CD4-positive, alpha-beta T cell treated with Interferon alpha-2 for 1 hour (primary cell): ENCODE data around the gene LCLAT1.
"Not testable (repeated sequence)": the region's sequence is repeated elsewhere in the genome, so short reads cannot be mapped to it uniquely, and the experiment has no call there.

Source experiments
- DNase-seq, 2 donors: peaks; one replicate each; pipeline ENCODE4 v3.0.0-alpha.2; 2020 to 2022

Gene LCLAT1

DNA sequence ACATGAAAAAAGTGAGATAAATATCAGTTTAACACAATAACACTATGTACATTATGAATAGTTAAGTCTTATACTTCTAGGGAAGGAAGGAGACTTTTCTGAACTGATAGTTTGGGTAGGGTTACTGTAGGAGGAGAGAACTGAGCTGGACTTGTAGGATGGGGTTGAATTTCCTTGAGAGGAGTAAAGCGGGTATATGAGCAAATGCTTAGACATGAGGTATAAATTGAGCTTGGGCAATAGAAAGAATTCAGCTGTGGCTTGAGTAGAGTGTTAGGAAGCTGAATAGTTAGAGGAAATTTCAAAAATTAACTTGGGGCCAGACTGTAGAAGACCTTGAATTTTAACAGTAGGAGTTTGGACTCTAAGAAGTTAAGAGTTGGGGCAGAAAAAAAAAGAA lies 45.1 kb downstream of the LCLAT1 start:
- no peak for DNase-seq

DNA sequence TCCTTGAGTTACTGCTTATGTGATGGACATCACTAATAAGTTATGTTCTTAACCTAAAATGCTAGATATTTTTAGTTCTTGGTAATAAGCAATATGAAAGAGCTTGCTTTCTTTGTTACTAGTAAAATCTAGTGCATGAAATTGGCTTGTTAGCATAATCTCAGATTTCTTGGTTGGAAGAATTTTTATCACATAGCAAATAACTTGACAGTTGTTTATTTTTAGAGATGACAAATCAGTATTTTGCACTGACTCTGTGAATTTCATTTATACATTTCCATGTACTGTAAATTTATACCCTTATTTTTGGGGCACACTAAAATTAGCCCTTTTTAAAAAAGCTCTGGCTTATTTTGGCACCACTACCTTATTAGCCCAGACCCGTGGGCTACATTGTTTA lies 45.6 kb downstream of the LCLAT1 start:
- no peak for DNase-seq

DNA sequence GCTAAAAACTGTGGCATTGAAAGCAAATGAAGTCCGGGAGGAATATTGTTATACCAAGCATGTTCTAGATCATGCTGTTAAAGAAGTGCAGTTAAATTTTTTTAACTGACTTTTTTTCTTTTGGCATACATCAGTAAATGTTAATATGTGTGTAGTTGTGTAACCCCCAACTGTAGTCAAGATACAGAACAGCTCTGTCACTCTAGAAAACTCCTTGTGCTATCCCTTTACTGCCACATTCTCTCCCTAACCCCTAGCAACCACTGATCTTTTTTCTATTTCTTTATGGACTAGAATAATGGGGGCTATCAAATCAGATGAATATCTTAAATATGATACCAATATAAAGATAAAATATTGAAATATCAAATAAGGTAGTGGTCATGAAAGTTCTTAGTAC lies 46.4 kb downstream of the LCLAT1 start:
- no peak for DNase-seq

DNA sequence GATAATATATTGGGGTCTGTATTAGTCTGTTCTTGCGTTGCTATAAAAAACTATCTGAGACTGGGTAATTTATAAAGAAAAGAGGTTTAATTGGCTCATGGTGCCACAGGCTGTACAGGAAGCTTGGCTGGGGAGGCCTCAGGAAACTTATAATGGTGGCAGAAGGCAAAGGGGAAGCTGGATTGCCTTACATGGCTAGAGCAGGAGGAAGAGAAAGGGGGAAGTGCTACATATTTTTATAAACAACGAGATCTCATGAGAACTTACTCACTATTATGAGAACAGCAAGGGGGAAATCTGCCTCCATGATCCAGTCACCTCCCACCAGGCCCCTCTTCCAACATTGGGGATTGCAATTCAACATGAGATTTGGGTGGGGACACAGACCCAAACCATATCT lies 48.9 kb downstream of the LCLAT1 start:
- DNase-seq, result not testable (repeated sequence)

DNA sequence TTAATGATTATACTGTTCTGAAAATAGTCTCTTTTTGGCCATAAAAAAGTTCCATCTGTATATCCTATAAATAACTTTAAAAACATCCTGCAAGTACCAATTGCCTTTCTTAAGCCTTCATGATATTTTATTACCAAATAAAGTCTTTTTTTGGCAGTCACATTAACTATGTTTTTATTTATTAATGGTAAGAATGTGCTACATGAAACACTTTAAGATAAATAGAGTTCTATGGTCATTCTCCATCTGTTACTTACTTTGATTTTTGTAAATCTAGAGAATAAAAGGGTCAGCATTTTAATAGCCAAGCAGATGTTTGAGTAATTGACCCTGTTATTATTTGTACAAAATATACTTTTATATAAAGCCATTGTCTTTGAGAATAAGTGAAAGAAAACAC lies 52.6 kb downstream of the LCLAT1 start:
- no peak for DNase-seq

DNA sequence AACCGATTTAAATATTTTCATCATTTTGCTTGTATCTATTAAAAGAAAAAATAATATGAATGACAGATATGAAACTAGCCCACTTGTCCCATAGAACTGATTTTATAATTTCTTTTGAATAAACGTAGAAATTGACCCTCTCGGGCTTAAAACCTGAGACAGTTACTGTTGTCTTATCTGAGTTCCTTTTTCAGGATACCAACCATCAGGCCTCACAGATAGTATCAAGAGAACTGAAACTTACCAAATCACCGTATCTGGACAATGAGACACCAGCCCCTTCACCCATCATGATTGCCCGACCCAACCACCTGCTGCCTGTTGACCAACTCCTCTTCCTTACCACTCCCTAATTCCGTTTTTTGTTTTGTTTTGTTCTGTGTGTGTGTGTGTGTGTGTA lies 53.7 kb downstream of the LCLAT1 start:
- no peak for DNase-seq

DNA sequence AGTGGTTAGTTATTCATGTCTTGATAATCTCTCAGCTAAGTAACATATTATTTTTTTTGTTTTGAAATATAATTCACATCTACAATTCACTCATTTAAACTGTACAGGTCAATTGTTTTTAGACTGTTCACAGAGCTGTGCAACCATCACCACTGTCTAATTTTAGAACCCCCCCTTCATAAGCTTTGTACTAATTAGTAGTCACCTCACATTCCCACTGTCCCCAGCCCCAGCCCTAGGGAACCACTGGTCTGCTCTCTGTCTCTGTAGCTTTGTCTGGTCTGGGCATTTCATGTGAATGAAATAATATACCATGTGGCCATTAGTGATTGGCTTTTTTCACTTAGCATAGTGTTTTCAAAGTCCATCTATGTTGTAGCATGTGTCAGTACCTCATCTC lies 55.3 kb downstream of the LCLAT1 start:
- DNase-seq, result no peak

DNA sequence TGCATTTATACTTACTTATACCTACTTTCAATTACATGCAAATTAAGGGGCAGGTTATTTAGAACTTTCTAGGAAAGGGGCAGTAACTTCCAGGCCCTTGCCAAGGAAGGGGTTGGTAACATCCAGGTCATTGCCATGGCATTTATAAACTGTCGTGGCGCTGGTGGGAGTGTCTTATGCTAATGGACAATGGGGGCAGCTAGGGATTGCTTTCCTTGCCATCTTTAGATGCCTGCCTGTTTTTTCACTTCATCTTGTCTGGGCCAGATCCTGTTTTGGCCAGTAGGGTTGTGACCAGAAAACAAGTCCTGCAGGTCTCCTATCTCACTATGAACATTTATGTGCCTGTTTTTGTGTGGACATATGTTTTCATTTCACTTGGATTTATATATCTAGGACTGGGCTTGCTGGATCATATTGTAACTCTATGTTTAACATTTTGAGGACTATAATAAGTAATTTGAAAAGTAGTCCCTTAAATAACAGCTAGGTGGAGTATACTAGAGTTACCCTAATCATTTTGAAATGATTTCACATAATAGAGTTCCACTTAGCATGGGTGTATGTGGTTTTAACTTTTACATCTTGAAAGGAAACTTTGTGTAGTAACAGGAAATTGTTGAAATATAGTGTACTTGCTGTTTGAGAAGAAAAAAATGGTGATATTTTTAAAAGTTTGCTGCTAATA lies 56.1 kb downstream of the LCLAT1 start:
- DNase-seq, result peak in 1 of 2 donors; percentile 34

DNA sequence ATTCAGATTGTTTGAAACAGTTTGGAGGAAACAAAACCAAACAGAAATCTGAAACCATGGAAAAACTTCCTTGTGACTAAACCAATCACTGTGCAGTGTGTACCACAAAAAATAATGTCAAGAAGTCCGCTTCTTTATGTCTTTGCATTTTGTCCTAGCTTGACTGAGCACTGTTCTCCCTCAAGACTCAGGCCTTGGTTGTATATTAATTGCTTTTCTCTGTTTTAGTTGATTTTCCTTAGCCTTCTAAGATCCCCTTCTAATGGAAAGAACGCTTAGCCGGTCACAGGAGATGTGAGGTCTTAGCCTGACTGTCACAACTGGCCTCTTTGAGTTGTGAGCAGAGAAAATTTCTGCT lies 56.6 kb downstream of the LCLAT1 start:
- no peak for DNase-seq

DNA sequence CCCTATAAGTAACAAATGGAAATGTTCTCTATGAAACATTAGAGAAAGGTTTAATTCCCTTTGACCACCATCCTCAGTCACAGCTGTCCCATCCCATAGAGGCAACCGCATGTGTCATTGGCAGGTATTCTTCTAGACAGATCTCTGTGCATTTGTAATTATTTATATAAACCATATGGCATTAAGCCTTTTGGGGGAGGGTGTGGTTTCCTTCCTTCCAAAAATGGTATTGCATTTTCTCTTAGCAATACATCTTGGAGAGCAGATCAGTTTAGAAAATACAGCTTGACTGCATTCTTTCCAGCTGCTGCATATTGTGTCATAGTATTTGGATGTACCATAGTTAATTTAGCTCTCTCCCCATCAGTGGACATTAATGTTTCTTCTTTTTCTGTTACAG lies 57.7 kb downstream of the LCLAT1 start:
- no peak for DNase-seq

DNA sequence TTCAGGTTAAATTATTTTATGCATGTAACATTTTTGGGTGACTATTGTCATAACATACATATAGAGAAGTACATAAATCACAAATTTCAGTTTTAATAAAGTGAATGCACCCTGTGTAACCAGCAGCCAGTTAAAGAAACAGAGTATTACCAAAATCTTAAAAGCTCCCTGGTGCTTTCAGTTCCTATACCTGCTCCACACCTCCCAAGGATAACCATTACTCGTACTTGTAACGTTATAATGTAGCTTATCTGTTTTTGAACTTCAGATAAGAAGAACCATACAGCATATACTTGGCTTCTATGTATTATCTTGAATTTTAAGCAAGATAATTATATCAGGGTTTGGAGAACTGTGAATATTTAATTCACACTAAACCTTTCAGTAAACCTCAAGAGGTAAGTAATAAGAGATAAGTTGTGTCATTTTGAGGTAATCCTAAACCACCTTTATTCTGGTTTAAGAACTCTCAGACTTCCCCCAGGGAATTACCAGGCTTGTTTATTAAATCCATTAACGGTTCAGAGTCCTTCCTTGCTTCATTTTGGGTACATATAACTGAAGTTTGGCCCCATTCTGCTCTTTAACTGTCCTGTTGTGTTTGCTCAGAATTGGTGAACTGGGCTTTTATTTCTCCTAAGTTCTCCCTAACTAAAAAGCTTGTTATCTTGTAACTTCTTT lies 58.6 kb downstream of the LCLAT1 start:
- DNase-seq, result no peak

DNA sequence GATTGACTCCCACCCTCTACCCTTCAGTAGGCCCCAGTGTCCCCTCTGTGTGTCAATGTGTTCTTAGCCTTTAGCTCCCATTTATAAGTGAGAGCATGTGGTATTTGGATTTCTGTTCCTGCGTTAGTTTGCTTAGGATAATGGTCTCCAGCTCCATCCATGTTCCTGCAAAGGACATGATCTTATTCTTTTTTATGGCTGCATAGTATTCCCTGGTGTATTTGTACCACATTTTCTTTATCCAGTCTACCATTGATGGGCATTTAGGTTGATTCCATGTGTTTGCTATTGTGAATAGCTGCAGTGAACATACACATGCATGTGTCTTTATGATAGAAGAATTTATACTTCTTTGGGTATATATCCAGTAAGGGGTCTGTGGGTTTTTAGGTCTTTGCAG lies 60.4 kb downstream of the LCLAT1 start:
- not testable (repeated sequence) for DNase-seq

DNA sequence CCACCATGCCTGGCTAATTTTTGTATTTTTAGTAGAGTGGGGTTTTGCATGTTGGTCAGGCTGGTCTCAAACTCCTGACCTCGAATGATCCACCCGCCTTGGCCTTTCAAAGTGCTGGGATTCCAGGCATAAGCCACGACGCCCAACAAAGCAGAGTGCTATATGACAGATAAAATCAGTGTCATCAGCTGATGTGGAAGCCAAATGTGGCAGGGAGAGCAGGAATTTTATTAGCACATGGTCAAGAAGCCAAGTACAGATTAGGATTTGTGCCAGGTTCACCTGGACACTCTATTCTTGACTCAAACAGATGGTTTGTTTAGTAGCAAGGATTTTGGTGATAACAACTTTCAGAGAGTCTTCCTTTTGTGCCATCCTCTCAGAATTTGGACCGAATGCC lies 62.7 kb downstream of the LCLAT1 start:
- DNase-seq, result no peak

DNA sequence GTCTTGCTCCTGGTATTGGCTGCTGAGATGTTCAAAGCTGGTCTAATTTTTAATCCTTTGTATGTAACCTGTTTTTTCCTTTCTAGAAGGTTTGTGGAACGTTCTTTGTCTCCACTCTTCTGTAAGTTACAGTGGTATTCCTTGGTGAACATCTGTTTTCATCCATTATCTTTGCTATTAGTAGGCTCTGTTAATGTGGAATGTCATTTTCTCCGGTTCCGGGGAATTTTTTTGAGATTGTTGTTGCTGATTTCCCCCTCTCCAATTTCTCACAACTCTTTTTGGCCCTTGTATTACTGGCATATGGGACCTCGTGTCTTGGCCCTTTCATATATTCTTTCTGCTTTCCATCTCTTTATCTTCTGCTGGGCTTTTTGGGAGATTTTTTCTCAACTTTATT lies 63.4 kb downstream of the LCLAT1 start:
- no peak for DNase-seq

DNA sequence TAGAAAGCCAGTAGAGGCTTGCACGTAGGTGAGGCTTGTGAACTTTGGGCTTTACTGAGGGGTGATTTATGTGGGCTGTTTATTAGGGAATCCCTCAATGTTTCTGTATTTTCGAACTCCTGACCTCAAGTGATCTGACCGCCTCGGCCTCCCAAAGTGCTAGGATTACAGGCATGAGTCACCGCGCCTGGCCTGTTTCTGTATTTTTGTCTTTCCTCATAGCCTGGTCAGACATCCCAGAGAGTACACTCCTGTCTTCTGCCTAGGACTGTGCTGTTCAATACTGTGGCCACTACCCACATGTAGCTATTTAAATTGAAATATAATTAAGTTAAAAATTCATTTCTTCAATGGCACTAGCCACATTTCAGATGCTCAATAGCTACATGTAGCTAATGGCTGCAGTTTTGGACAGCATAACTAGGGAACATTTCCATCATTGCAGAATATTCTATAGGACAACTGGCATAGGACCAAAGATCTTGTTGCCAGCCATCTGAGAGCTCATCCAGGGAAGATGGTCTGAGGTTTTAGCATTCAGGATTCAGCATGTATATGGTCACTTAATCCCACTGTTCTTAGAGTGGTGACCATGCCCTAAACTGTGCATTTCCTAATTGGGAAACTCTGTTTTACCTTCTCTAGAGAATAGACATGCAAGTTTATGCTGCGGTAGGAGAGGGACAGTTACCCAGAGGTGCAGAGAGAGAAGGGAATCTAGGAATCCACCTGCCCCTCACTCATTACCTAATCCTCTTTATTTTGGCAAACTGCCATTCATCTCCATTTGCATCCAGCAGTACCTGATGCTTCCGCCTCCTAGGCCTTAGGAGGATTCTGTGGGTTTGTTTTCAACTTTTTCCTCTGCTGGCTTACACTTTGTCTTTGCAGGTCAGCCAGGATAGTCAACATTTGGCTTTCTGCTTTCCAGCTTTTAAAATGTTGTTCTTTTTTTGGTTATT lies 64.4 kb downstream of the LCLAT1 start:
- DNase-seq, result no peak

DNA sequence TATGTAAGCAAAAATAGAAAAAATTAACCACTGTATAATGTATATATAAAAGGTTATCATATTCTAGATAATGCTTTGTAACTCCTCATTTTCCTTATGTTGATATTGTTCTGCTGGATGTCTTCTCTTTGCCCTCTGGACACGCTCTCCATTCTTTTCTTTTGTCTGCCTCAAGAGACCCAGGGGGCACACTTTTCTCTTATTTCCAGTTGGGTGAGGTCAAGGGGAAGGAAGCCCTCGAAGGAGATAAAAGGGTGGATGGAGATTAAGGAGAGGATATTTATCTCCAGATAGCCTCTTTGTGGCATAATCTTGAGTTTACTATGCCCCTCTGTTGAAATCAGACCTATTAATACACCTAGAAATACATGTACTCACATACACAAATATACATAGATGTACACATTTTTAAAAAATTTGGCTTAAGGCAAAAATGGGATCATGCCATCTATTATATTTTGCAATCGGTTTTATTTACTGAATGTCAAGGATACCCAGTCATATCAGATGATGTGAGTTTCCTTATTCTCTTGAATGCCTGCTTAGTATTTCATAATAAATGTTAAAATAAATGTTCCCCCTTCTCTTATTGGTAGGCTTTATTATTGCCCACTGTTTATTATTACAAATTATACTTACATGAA lies 65.3 kb downstream of the LCLAT1 start:
- DNase-seq, result no peak

DNA sequence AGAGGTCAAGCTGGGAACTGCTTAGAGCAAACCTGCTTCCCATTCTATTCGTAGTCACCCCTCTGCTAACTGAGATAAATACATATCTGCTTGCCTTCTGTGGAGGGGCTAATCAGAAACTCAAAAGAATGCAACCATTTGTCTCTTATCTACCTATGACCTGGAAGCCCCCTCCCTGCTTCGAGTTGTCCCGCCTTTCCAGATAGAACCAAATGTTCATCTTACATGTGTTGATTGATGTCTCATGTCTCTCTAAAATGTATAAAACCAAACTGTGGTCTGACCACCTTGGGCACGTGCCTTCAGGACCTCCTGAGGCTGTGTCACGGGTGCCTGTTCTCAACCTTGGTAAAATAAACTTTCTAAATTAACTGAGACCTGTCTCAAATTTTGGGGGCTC lies 66.6 kb downstream of the LCLAT1 start:
- DNase-seq, result not testable (repeated sequence)

DNA sequence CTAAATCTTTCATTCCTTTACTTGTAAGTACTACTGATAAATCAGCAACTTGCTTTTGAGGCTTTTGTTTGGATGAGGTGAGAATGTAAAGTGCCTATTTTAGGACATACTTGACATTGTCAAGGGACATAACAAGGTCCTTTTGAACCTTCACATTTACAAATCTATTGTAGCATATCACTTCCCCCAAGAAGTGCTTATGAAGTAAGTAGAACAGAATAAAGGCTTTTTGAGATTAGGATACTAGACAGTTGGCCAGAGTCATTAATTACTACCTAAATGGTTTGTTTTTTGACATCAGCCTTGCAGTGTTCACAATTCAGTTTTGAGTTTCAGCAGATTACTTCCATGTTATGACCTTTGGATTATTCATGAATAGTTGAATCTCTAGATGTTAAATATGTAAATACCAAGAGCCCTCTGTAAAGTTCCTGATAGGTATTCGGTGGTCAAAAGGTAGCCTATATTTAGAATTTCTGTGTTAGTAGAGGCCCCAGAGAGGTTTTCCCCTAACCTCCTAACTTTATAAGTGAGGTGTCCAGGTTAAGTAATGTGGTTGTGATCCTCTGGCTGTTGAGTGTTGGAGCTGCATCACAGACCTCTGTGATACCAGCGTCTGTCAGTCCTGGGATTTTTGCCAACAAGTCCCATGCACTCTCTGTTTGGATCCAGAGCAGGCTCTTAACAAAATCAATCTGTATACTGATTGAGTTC lies 67.2 kb downstream of the LCLAT1 start:
- no peak for DNase-seq

DNA sequence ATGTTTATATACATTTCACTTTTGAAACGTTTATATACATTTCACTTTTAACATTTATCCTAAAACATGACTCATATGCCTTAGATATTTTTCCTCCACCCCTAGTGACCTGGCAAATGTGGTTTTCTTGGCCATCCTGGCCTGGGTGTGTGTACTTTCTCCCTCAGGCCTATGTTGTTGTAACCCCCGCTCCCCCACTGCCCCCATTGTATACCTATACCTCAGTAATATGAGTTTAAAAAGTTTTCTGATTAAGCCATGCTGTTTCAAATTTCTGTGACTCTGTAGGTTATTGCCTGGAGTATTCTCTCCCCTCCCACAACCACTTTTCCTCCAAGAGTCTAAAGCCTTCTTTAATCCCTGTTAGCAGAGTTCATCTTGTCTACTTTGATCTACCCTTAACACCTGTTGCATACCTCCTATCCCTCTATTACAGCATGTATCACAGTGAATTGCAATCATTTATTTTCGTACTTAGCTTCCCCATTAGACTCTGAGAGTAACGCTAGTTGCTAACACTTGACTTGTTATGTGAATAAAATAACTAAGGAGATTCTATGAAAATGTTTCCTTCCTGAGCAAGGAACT lies 67.9 kb downstream of the LCLAT1 start:
- DNase-seq, result no peak

DNA sequence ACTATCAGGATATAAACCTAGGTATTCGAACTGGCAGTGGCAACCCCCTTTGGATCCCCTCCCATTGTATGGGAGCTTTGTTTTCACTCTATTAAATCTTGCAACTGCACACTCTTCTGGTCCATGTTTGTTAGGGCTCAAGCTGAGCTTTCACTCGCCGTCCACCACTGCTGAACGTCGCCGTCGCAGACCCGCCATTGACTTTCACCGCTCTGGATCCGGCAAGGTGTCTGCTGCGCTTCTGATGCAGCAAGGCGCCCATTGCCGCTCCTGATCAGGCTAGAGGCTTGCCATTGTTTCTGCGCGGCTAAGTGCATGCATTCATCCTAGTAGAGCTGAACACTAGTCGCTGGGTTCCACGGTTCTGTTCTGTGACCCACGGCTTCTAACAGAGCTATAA lies 69.1 kb downstream of the LCLAT1 start:
- no peak for DNase-seq

DNA sequence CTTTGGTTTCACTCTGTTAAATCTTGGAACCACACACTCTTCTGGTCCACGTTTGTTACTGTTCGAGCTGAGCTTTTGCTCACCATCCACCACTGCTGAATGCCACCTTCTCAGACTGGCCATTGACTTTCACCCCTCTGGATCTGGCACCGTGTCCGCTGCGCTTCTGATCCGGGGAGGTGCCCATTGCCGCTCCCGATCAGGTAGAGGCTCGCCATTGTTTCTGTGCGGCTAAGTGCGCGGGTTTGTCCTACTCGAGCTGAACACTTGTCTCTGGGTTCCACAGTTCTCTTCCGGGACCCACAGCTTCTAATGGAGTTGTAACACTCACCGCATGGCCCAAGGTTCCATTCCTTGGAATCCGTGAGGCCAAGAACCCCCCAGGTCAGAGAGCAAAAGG lies 72.8 kb downstream of the LCLAT1 start:
- DNase-seq, result no peak

DNA sequence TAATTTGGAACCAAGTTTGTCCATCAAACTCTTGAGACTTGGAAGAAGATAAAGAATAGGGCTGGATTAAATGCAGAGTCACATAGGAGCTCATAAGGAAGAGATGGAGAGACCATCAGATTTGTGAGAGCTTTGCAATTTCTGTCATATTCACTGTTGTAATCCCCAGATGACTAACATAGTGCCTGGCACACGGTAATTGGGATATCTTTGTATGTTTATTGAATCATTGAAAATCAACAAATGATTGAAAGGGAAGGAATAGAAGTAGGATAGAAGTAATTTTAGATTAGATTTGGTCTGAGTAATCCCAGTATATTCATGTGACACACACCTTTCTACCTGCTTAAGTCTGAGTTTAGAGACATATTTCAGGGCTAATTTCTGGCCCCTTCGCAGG lies 75.4 kb downstream of the LCLAT1 start:
- DNase-seq, result no peak
